Thyroid gland (tissue), 4 donors: ENCODE results near the gene PRKAB2.
"Not testable (repeated sequence)": the region's sequence is repeated elsewhere in the genome, so short reads cannot be mapped to it uniquely, and the experiment has no call there.

Experiments used
- CTCF ChIP-seq, 6 experiments: fragments of 200-600 bp in 3 of 6; fragments of 450-650 bp in 3 of 6; sonication (generic) in 3 of 6; IDR thresholded peaks; one replicate each; pipeline ENCODE4 v1.5.1; 2016 to 2019; ENCODE audit warnings: antibody characterized with exemption in 6 of 6, mild to moderate bottlenecking in 2 of 6, inconsistent platforms in 1 of 6, moderate library complexity in 1 of 6
- POLR2A ChIP-seq, 2 donors: fragments of 450-650 bp; IDR thresholded peaks; one replicate each; pipeline ENCODE4 v1.6.1; 2017; ENCODE audit warnings: antibody characterized with exemption in 2 of 2, mild to moderate bottlenecking in 2 of 2, moderate library complexity in 1 of 2

GRCh38 chr1:147115079-147115478 is 57.2 kb downstream of the PRKAB2 start:
- TF ChIP-seq CTCF, POLR2A (IDR thresholded peaks at IDR 0.05): not testable (repeated sequence)
